Calu3 (cell line): ENCODE results near the gene YTHDC2. TPM values are rescaled to one million over a fixed set of nuclear protein-coding genes. Genes with fewer than 3 reads are reported as not detected.
"Not testable (repeated sequence)": the region's sequence is repeated elsewhere in the genome, so short reads cannot be mapped to it uniquely, and the experiment has no call there.

Source experiments
- BruUV-seq: library from RNA; stranded (reverse); fragments of 400-500 nt; replicated peaks from 2 replicates; lab custom pipeline; 2021; lab: Mats Ljungman, UMichigan
- CTCF ChIA-PET: fragments of 300-600 bp; sonication (Branson Sonifier 250); formaldehyde crosslinking; loops from one replicate; lab custom pipeline; 2022; ENCODE audit warnings: antibody characterized with exemption; lab: Charles Lee
- DNase-seq: peaks from one replicate; pipeline ENCODE4 v3.0.0; 2022
- H3K27ac Mint-ChIP-seq: one replicate; pipeline ENCODE4 v1.8.0; 2022; ENCODE audit warnings: mixed read lengths; ENCODE audit not compliant: unreplicated experiment
- H3K27me3 Mint-ChIP-seq: one replicate; pipeline ENCODE4 v1.8.0; 2022; ENCODE audit warnings: mixed read lengths; ENCODE audit not compliant: unreplicated experiment
- H3K36me3 Mint-ChIP-seq: one replicate; pipeline ENCODE4 v1.8.0; 2022; ENCODE audit warnings: mild to moderate bottlenecking, moderate library complexity, mixed read lengths; ENCODE audit not compliant: insufficient read depth, unreplicated experiment
- H3K4me1 Mint-ChIP-seq: one replicate; pipeline ENCODE4 v1.8.0; 2022; ENCODE audit warnings: mild to moderate bottlenecking, low read depth, mixed read lengths; ENCODE audit not compliant: unreplicated experiment
- H3K4me3 Mint-ChIP-seq: one replicate; pipeline ENCODE4 v1.8.0; 2022; ENCODE audit warnings: mild to moderate bottlenecking, low read depth, moderate library complexity, mixed read lengths; ENCODE audit not compliant: unreplicated experiment
- H3K9me3 Mint-ChIP-seq: one replicate; pipeline ENCODE4 v1.8.0; 2022; ENCODE audit warnings: low read depth, mixed read lengths; ENCODE audit not compliant: unreplicated experiment
- intact Hi-C: fragments of 100-400 bp; cut with micrococcal nuclease; formaldehyde crosslinking; loops from one replicate; pipeline ENCODE4 v1.10.0; 2022; ENCODE audit not compliant: unreplicated experiment
- total RNA-seq: library from RNA; stranded (reverse); gene quantifications from 2 replicates; pipeline ENCODE4 v1.2.3, GENCODE V29; 2022
- TF ChIP-seq, protein P1 (sequence below): fragments of 200-600 bp; IDR thresholded peaks from one replicate; pipeline ENCODE4 v1.8.0; 2022; ENCODE audit warnings: antibody characterized with exemption; ENCODE audit not compliant: unreplicated experiment

YTHDC2 gene
- total RNA-seq, 1 experiment from 2014 or later, result 31.8 TPM

DNA sequence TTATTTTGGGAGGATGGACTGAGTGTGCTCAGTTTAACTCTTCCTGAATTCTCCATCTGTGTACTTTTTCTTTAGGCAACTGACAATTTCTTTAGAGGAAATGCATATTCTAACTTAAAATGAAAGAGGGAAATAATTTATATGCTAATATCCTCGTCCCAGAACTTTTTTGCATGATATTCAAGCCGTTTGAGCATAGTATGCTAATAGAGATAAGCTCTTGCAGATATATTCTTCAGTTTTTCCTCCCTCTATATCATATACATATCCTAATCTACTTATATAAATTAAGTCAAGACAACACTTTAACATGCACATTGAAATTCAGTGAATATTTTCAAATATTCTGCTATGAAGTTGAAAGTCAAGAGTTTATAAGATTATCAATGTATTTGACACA lies 84.7 kb downstream of the YTHDC2 start:
- CTCF ChIA-PET, result no interaction called here
- no peaks in the 10 kb centered on the region for H3K27me3 Mint-ChIP-seq
- no peak for DNase-seq
- no peak overlapping the region for H3K4me3 Mint-ChIP-seq
- no peaks in the 10 kb centered on the region for H3K9me3 Mint-ChIP-seq
- BruUV-seq, result no TSS peak
- intact Hi-C loops, result no loop called here
- H3K27ac Mint-ChIP-seq, result no peak overlapping the region
- peaks cover 5% of the 10 kb centered on the region for H3K36me3 Mint-ChIP-seq
- H3K4me1 Mint-ChIP-seq, result no peaks in the 10 kb centered on the region
- TF ChIP-seq, protein P1, sequence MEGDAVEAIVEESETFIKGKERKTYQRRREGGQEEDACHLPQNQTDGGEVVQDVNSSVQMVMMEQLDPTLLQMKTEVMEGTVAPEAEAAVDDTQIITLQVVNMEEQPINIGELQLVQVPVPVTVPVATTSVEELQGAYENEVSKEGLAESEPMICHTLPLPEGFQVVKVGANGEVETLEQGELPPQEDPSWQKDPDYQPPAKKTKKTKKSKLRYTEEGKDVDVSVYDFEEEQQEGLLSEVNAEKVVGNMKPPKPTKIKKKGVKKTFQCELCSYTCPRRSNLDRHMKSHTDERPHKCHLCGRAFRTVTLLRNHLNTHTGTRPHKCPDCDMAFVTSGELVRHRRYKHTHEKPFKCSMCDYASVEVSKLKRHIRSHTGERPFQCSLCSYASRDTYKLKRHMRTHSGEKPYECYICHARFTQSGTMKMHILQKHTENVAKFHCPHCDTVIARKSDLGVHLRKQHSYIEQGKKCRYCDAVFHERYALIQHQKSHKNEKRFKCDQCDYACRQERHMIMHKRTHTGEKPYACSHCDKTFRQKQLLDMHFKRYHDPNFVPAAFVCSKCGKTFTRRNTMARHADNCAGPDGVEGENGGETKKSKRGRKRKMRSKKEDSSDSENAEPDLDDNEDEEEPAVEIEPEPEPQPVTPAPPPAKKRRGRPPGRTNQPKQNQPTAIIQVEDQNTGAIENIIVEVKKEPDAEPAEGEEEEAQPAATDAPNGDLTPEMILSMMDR, result no peak

DNA sequence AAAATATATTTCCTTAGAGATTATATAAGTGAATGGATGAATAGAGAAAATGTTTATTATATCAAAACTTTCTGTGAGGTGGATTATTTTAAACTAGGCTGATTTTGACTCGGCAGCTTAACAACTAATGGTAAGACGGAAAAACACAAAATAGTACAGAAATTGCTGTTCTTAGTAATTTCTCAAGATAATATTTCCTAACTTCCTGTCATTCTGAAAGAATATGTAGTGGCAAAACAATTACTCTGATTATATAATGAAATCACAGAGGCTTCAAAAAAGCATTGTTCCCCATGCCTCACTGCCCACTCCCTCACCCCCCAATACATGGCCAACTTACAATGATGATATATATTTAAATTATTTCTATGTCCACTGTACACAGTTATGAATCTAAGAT lies 85.4 kb downstream of the YTHDC2 start:
- intact Hi-C loops, result no loop called here
- H3K9me3 Mint-ChIP-seq, result no peaks in the 10 kb centered on the region
- TF ChIP-seq, protein P1, result no peak
- BruUV-seq, result no TSS peak
- H3K36me3 Mint-ChIP-seq, result no peaks in the 10 kb centered on the region
- H3K4me1 Mint-ChIP-seq, result no peaks in the 10 kb centered on the region
- no peak overlapping the region for H3K27ac Mint-ChIP-seq
- CTCF ChIA-PET, result no interaction called here
- no peaks in the 10 kb centered on the region for H3K27me3 Mint-ChIP-seq
- no peak overlapping the region for H3K4me3 Mint-ChIP-seq
- no peak for DNase-seq

DNA sequence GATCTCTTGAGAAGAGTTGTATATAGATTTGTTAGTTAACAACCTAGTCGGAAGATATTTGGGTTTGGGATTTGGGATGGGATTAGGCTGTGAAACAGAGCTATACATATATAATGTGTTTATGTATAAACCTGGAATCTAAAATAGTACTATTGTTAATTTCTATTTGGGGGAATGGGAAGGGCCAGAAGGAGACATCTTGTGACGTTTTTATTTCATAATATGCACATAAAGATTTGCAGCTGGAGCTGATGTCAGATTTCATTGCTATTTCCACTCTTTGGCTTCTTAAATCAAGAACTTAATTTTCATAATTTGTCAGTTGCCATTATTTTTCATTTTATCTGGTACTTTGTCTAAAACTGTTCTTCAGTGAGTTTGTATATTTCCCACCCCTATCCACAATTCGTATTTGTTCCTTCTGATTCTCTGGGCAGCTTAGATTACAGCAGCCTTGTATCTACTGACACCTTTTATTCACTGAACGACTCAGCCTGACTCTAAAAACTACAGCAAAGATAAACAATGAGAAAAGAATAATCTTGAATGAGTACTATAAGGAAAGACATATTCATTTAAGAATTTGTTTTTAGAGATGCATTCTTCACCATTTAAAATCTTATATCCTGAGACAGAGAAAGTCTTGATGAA lies 86.9 kb downstream of the YTHDC2 start:
- CTCF ChIA-PET, result no interaction called here
- no peak for DNase-seq
- intact Hi-C loops, result no loop called here
- H3K4me3 Mint-ChIP-seq, result no peak overlapping the region
- H3K36me3 Mint-ChIP-seq, result no peaks in the 10 kb centered on the region
- H3K9me3 Mint-ChIP-seq, result no peaks in the 10 kb centered on the region
- no peaks in the 10 kb centered on the region for H3K4me1 Mint-ChIP-seq
- TF ChIP-seq, protein P1, result no peak
- no peaks in the 10 kb centered on the region for H3K27me3 Mint-ChIP-seq
- no TSS peak for BruUV-seq
- no peak overlapping the region for H3K27ac Mint-ChIP-seq

DNA sequence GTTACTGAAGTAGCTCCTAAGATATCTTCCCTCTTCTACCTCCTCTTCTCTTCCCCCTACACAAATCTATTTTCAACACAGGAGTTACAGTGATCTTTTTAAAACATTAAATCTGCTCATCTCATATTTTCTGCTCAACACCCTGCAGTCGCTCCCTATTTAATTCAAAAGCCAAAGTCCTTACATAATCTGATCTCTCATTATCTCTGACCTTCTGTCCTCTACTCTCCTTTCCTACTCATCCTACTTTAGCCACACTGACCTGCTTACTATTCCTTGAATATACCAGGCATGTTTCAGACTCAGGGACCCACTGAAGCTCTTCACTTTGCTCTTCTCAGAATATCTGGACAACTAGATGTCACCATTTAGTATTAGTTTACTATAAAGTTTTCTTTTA lies 87.9 kb downstream of the YTHDC2 start:
- intact Hi-C loops, result no loop called here
- no peaks in the 10 kb centered on the region for H3K9me3 Mint-ChIP-seq
- no TSS peak for BruUV-seq
- no peak overlapping the region for H3K4me3 Mint-ChIP-seq
- CTCF ChIA-PET, result interaction anchor here (1.1 kb wide), 1 partner anchor 11 kb away, joined by 3 read pairs; no protein-coding TSS in a partner anchor
- DNase-seq, result no peak
- no peak overlapping the region for H3K27ac Mint-ChIP-seq
- H3K36me3 Mint-ChIP-seq, result no peaks in the 10 kb centered on the region
- H3K4me1 Mint-ChIP-seq, result no peaks in the 10 kb centered on the region
- TF ChIP-seq, protein P1, result no peak
- no peaks in the 10 kb centered on the region for H3K27me3 Mint-ChIP-seq

DNA sequence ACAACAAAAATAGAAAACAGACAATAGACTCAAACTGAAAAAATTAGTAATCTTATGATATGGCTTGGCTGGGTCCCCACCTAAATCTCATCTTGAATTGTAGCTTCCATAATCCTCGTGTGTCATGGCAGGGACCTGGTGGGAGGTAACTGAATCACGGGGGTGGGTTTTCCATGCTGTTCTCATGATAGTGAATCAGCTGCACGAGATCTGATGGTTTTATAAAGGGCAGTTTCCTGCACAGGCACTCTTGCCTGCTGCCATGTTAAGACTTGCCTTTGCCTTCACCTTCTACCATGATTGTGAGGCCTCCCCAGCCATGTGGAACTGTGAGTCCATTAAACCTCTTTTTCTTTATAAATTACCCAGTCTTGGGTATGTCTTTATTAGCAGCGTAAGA lies 89.8 kb downstream of the YTHDC2 start:
- intact Hi-C loops, DNase-seq, H3K4me1 Mint-ChIP-seq, H3K27me3 Mint-ChIP-seq, H3K27ac Mint-ChIP-seq, H3K4me3 Mint-ChIP-seq, BruUV-seq, H3K36me3 Mint-ChIP-seq, H3K9me3 Mint-ChIP-seq: not testable (repeated sequence)
- CTCF ChIA-PET, result interaction anchor here (1.1 kb wide), 1 partner anchor 263 kb away, joined by 3 read pairs; no protein-coding TSS in a partner anchor
